Fibroblast of peridontal ligament (primary cell): ENCODE results near the gene AKNA.

Experiments
- DNase-seq: peaks from one replicate; pipeline ENCODE4 v3.0.0-alpha.2; 2010; ENCODE audit errors: extremely low read depth

Gene AKNA

GRCh38 chr9:114301798-114302565, 85.8 kb downstream of the AKNA start:
- DNase-seq = no peak

GRCh38 chr9:114300846-114301797, 86.7 kb downstream of the AKNA start:
- no peak for DNase-seq

- DNase-seq = no peak
Observed at GRCh38 chr9:114300153-114300845, 87.5 kb downstream of the AKNA start.

GRCh38 chr9:114299286-114300152, 88.3 kb downstream of the AKNA start:
- DNase-seq = no peak

- DNase-seq = no peak
Observed at GRCh38 chr9:114296338-114296737, 91.4 kb downstream of the AKNA start.

GRCh38 chr9:114294664-114295063, 93.1 kb downstream of the AKNA start:
- no peak for DNase-seq

- no peak for DNase-seq
Observed at GRCh38 chr9:114291886-114292590, 95.7 kb downstream of the AKNA start.

GRCh38 chr9:114291064-114291474, 96.7 kb downstream of the AKNA start:
- peak; percentile 76 for DNase-seq

- DNase-seq = no peak
Observed at GRCh38 chr9:114290561-114290986, 97.2 kb downstream of the AKNA start.

GRCh38 chr9:114289571-114290481, 98.0 kb downstream of the AKNA start:
- DNase-seq = no peak

GRCh38 chr9:114289106-114289505, 98.7 kb downstream of the AKNA start:
- no peak for DNase-seq

GRCh38 chr9:114288193-114289091, 99.3 kb downstream of the AKNA start:
- peak; percentile 41 for DNase-seq

- no peak for DNase-seq
Observed at GRCh38 chr9:114287763-114288192, 100.0 kb downstream of the AKNA start.

- DNase-seq = no peak
Observed at GRCh38 chr9:114287001-114287762, 100.6 kb downstream of the AKNA start.

GRCh38 chr9:114286146-114286679, 101.6 kb downstream of the AKNA start:
- no peak for DNase-seq

- DNase-seq = peak; percentile 91
Observed at GRCh38 chr9:114285166-114285867, 102.5 kb downstream of the AKNA start.
